HEK293 (cell line): ENCODE measurements around the gene PYGO2.

Experiments
- CTCF ChIA-PET: fragments of 350-600 bp; formaldehyde crosslinking; extraction: SDS; loops from one replicate; lab custom pipeline; 2021; ENCODE audit warnings: antibody characterized with exemption; lab: Yijun Ruan, JAX
- POLR2A ChIA-PET: fragments of 300-600 bp; formaldehyde crosslinking; extraction: SDS; loops from one replicate; lab custom pipeline; 2020; ENCODE audit warnings: antibody characterized with exemption, inconsistent platforms; lab: Yijun Ruan, JAX
- H3K27ac ChIP-seq: fragments of 200-500 bp; sonication (Bioruptor generic); 2 replicates; pipeline ENCODE4 v1.5.1; 2014; ENCODE audit warnings: low read depth, low read length, control low read depth, inconsistent platforms; ENCODE audit errors: extremely low read depth
- H3K36me3 ChIP-seq, 2 experiments: fragments of 200-500 bp in 1 of 2; sonication (Bioruptor generic) in 1 of 2; 1 replicate in 1 of 2; 2 replicates in 1 of 2; pipeline ENCODE4 v1.5.1; 2014 to 2017; ENCODE audit warnings: inconsistent platforms in 2 of 2, low read length in 2 of 2; ENCODE audit not compliant: control insufficient read depth in 2 of 2, insufficient read depth in 1 of 2
- H3K4me1 ChIP-seq: fragments of 200-500 bp; sonication (Bioruptor generic); 2 replicates; pipeline ENCODE4 v1.5.1; 2014; ENCODE audit warnings: mild to moderate bottlenecking, low read length, inconsistent platforms; ENCODE audit not compliant: control insufficient read depth, insufficient read depth
- H3K4me3 ChIP-seq: 2 replicates; pipeline ENCODE4 v1.5.1; 2011; ENCODE audit warnings: low read depth, mild to moderate bottlenecking, control low read depth, low read length, moderate library complexity
- H3K9me3 ChIP-seq: fragments of 200-500 bp; sonication (Bioruptor generic); 2 replicates; pipeline ENCODE4 v1.5.1; 2014; ENCODE audit warnings: low read depth, low read length, inconsistent platforms; ENCODE audit not compliant: control insufficient read depth, insufficient read depth
- HOXA7 ChIP-seq: sonication (generic); formaldehyde crosslinking; IDR thresholded peaks from 2 replicates; pipeline ENCODE4 v1.8.1; 2022; ENCODE audit warnings: missing genetic modification reagents, borderline replicate concordance
- KLF9 ChIP-seq: fragments of 450-650 bp; formaldehyde crosslinking; IDR thresholded peaks from 2 replicates; pipeline ENCODE4 v1.5.1; 2016; ENCODE audit warnings: missing biosample characterization, missing genetic modification characterization, low read depth
- MEIS1 ChIP-seq: sonication (generic); formaldehyde crosslinking; IDR thresholded peaks from 2 replicates; pipeline ENCODE4 v1.8.1; 2022; ENCODE audit warnings: missing genetic modification reagents, mild to moderate bottlenecking, borderline replicate concordance
- SCRT1 ChIP-seq: fragments of 450-650 bp; formaldehyde crosslinking; IDR thresholded peaks from 2 replicates; pipeline ENCODE4 v1.5.1; 2016; ENCODE audit warnings: missing biosample characterization, missing genetic modification characterization, borderline replicate concordance
- ZBTB21 ChIP-seq: fragments of 450-650 bp; formaldehyde crosslinking; IDR thresholded peaks from 2 replicates; pipeline ENCODE4 v1.5.1; 2017; ENCODE audit warnings: missing biosample characterization, missing genetic modification characterization
- ZIC2 ChIP-seq: fragments of 450-650 bp; formaldehyde crosslinking; IDR thresholded peaks from 2 replicates; pipeline ENCODE4 v1.5.1; 2016; ENCODE audit warnings: missing biosample characterization, missing genetic modification characterization
- ZNF121 ChIP-seq: fragments of 450-650 bp; formaldehyde crosslinking; IDR thresholded peaks from 2 replicates; pipeline ENCODE4 v1.5.1; 2016; ENCODE audit warnings: missing biosample characterization, missing genetic modification characterization
- ZNF138 ChIP-seq: fragments of 450-650 bp; formaldehyde crosslinking; IDR thresholded peaks from 2 replicates; pipeline ENCODE4 v1.5.1; 2016; ENCODE audit warnings: missing biosample characterization, missing genetic modification characterization, borderline replicate concordance
- ZNF223 ChIP-seq: fragments of 450-650 bp; formaldehyde crosslinking; IDR thresholded peaks from 2 replicates; pipeline ENCODE4 v1.5.1; 2016; ENCODE audit warnings: missing biosample characterization, missing genetic modification characterization
- ZNF274 ChIP-seq, 2 experiments: fragments of 200-500 bp in 1 of 2; fragments of 450-650 bp in 1 of 2; sonication (Bioruptor generic) in 1 of 2; formaldehyde crosslinking in 1 of 2; IDR thresholded peaks; 2 replicates each; pipeline versions ENCODE4 v1.5.1 to v1.6.1; 2014 to 2016; ENCODE audit warnings: borderline replicate concordance in 1 of 2, inconsistent platforms in 1 of 2, low read length in 1 of 2, missing biosample characterization in 1 of 2, missing genetic modification characterization in 1 of 2
- ZNF302 ChIP-seq: fragments of 450-650 bp; formaldehyde crosslinking; IDR thresholded peaks from 2 replicates; pipeline ENCODE4 v1.5.1; 2016; ENCODE audit warnings: missing biosample characterization, missing genetic modification characterization, low read depth
- ZNF341 ChIP-seq: fragments of 450-650 bp; formaldehyde crosslinking; IDR thresholded peaks from 2 replicates; pipeline ENCODE4; 2016; ENCODE audit warnings: low read depth, missing biosample characterization, missing genetic modification characterization
- ZNF37A ChIP-seq: fragments of 450-650 bp; IDR thresholded peaks from 2 replicates; pipeline ENCODE4 v1.5.1; 2018; ENCODE audit warnings: missing biosample characterization, missing genetic modification characterization
- ZNF544 ChIP-seq: fragments of 450-650 bp; formaldehyde crosslinking; IDR thresholded peaks from 2 replicates; pipeline ENCODE4 v1.5.0; 2017; ENCODE audit warnings: missing biosample characterization, missing genetic modification characterization
- ZNF629 ChIP-seq: fragments of 450-650 bp; formaldehyde crosslinking; IDR thresholded peaks from 2 replicates; pipeline ENCODE4 v1.5.1; 2017; ENCODE audit warnings: missing biosample characterization, missing genetic modification characterization
- ZNF660 ChIP-seq: fragments of 450-650 bp; IDR thresholded peaks from 2 replicates; pipeline ENCODE4 v1.5.1; 2018; ENCODE audit warnings: missing biosample characterization, mild to moderate bottlenecking, missing genetic modification characterization
- ZNF677 ChIP-seq: fragments of 450-650 bp; IDR thresholded peaks from 2 replicates; pipeline ENCODE4 v1.5.0; 2018; ENCODE audit warnings: missing biosample characterization, mild to moderate bottlenecking, missing genetic modification characterization, moderate library complexity
- ZNF776 ChIP-seq: fragments of 450-650 bp; formaldehyde crosslinking; IDR thresholded peaks from 2 replicates; pipeline ENCODE4 v1.5.0; 2017; ENCODE audit warnings: missing biosample characterization, missing genetic modification characterization, borderline replicate concordance
- ZNF777 ChIP-seq: fragments of 450-650 bp; formaldehyde crosslinking; IDR thresholded peaks from 2 replicates; pipeline ENCODE4 v1.5.1; 2017; ENCODE audit warnings: missing biosample characterization, missing genetic modification characterization, borderline replicate concordance
- ZNF830 ChIP-seq: fragments of 450-650 bp; IDR thresholded peaks from 2 replicates; pipeline ENCODE4 v1.5.0; 2018; ENCODE audit warnings: missing biosample characterization, missing genetic modification characterization, low read depth, mild to moderate bottlenecking, moderate library complexity
- ZSCAN30 ChIP-seq: fragments of 450-650 bp; IDR thresholded peaks from 2 replicates; pipeline ENCODE4 v1.5.1; 2018; ENCODE audit warnings: missing biosample characterization, mild to moderate bottlenecking, missing genetic modification characterization, moderate library complexity
- TF ChIP-seq, protein P1 (sequence below): fragments of 450-650 bp; IDR thresholded peaks from 2 replicates; pipeline ENCODE4 v1.5.1; 2018; ENCODE audit warnings: missing biosample characterization, missing genetic modification characterization
- TF ChIP-seq, protein P2 (sequence below): fragments of 450-650 bp; formaldehyde crosslinking; IDR thresholded peaks from 2 replicates; pipeline ENCODE4 v1.5.1; 2016; ENCODE audit warnings: missing biosample characterization, missing genetic modification characterization
- TF ChIP-seq, protein P3 (sequence below): fragments of 450-650 bp; formaldehyde crosslinking; IDR thresholded peaks from 2 replicates; pipeline ENCODE4 v1.5.1; 2016; ENCODE audit warnings: missing biosample characterization, missing genetic modification characterization
- TF ChIP-seq, protein P4 (sequence below): IDR thresholded peaks from 2 replicates; pipeline ENCODE4 v1.6.1; 2011; ENCODE audit warnings: mild to moderate bottlenecking, low read depth, low read length, borderline replicate concordance
- TF ChIP-seq, protein P5 (sequence below): fragments of 450-650 bp; formaldehyde crosslinking; IDR thresholded peaks from 2 replicates; pipeline ENCODE4 v1.5.1; 2016; ENCODE audit warnings: missing biosample characterization, missing genetic modification characterization

PYGO2 gene

DNA sequence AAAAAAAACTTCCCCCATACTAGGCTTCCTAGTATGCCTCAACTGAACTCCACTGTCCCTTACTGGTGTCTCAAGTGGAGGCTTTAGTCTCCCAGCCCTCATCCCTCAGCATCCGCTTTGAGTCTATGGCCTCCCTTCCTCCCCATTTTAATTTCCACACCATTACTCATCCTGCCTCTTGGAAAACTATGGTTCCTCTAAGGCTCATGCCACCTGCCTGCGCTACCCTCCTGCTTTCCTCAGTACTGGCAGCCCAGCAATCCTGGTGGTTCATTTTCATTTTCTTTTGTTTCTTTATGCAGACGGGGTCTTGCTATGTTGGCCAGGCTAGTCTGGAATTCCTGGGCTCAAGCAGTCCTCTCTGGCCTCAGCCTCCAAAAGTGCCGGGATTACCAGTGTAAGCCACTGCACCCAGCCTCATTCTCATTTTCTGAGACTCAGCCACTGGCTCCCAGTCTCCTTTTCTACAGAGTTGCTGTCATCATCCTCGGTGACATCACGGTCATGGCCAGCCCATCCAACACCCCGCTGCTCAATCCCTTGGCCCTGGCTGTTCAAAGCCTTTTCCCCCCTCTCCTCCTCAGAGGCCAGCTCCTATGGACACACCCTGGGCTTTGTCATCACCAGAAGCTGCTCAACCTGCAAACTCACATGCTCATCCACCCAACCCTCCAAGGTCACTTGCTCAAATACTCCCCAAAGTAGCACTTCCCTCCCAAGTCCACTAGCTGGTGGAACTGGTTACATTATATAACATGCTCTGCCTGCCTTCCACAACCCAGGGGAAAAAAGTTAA, 22.8 kb downstream of the PYGO2 start:
- Histone ChIP-seq H3K36me3 (no peaks in the 10 kb centered on the region), H3K27ac (no peak overlapping the region), H3K4me1 (no peaks in the 10 kb centered on the region), H3K4me3 (no peak overlapping the region), H3K9me3 (no peaks in the 10 kb centered on the region)
- CTCF ChIA-PET, result interaction anchor here (0.6 to 1.5 kb wide), 5 partner anchors 43 to 379 kb away, joined by 3 to 5 read pairs (median 3); no protein-coding TSS in a partner anchor
- no peak for TF ChIP-seq HOXA7
- TF ChIP-seq ZNF629 (tag by site-specific recombination), result 0 out of 2 replicates have a peak, but pooled peaks have one; percentile 29
- TF ChIP-seq ZNF544 (tag by site-specific recombination), result no peak
- TF ChIP-seq, protein P1, sequence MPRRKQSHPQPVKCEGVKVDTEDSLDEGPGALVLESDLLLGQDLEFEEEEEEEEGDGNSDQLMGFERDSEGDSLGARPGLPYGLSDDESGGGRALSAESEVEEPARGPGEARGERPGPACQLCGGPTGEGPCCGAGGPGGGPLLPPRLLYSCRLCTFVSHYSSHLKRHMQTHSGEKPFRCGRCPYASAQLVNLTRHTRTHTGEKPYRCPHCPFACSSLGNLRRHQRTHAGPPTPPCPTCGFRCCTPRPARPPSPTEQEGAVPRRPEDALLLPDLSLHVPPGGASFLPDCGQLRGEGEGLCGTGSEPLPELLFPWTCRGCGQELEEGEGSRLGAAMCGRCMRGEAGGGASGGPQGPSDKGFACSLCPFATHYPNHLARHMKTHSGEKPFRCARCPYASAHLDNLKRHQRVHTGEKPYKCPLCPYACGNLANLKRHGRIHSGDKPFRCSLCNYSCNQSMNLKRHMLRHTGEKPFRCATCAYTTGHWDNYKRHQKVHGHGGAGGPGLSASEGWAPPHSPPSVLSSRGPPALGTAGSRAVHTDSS (tag by site-specific recombination), result no peak
- 0 out of 2 replicates have a peak, but pooled peaks have one; percentile 12 for TF ChIP-seq ZIC2 (tag by site-specific recombination)
- TF ChIP-seq ZBTB21 (tag by site-specific recombination), result peak; percentile 23; the same call in 1 of the 2 replicates
- TF ChIP-seq ZNF341, result peak; percentile 43; the same call in 1 of the 2 replicates
- no peak for TF ChIP-seq ZNF830 (tag by site-specific recombination)
- TF ChIP-seq SCRT1 (tag by site-specific recombination), result no peak
- TF ChIP-seq, protein P2, sequence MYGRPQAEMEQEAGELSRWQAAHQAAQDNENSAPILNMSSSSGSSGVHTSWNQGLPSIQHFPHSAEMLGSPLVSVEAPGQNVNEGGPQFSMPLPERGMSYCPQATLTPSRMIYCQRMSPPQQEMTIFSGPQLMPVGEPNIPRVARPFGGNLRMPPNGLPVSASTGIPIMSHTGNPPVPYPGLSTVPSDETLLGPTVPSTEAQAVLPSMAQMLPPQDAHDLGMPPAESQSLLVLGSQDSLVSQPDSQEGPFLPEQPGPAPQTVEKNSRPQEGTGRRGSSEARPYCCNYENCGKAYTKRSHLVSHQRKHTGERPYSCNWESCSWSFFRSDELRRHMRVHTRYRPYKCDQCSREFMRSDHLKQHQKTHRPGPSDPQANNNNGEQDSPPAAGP (tag by site-specific recombination), result peak; percentile 59; the same call in 1 of the 2 replicates
- TF ChIP-seq ZNF776, result no peak
- no peak for TF ChIP-seq ZNF660 (tag by site-specific recombination)
- peak; percentile 96 for TF ChIP-seq ZNF121 (tag by site-specific recombination)
- no peak for TF ChIP-seq MEIS1 (CRISPR knock-in tag)
- TF ChIP-seq ZSCAN30 (tag by site-specific recombination), result no peak
- TF ChIP-seq, protein P3, sequence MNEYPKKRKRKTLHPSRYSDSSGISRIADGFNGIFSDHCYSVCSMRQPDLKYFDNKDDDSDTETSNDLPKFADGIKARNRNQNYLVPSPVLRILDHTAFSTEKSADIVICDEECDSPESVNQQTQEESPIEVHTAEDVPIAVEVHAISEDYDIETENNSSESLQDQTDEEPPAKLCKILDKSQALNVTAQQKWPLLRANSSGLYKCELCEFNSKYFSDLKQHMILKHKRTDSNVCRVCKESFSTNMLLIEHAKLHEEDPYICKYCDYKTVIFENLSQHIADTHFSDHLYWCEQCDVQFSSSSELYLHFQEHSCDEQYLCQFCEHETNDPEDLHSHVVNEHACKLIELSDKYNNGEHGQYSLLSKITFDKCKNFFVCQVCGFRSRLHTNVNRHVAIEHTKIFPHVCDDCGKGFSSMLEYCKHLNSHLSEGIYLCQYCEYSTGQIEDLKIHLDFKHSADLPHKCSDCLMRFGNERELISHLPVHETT, result no peak
- peak; percentile 92 for TF ChIP-seq ZNF223 (tag by site-specific recombination)
- TF ChIP-seq ZNF677 (tag by site-specific recombination), result no peak
- TF ChIP-seq, protein P4, sequence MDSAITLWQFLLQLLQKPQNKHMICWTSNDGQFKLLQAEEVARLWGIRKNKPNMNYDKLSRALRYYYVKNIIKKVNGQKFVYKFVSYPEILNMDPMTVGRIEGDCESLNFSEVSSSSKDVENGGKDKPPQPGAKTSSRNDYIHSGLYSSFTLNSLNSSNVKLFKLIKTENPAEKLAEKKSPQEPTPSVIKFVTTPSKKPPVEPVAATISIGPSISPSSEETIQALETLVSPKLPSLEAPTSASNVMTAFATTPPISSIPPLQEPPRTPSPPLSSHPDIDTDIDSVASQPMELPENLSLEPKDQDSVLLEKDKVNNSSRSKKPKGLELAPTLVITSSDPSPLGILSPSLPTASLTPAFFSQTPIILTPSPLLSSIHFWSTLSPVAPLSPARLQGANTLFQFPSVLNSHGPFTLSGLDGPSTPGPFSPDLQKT, result no peak
- POLR2A ChIA-PET, result interaction anchor here (0.8 kb wide), 1 partner anchor 35 kb away, joined by 3 read pairs; no protein-coding TSS in a partner anchor

DNA sequence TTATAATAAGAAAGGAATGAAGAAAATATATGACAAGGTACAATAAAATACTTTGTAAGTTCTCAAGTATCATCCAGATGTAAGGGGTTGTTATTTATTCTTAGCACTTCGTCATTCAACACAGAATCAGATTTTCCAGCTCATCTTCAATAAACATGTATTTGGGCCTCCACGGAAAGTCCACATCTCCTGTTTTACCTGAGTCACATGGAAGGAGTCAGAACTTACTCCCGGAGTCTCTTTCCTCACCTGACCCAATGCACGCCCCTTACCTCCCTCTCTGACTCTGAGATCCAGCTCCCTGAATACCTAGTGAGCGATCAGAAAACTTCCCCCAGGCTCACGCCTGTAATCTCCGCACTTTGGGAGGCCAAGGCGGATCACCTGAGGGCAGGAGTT, 23.6 kb downstream of the PYGO2 start:
- ChIA-PET POLR2A (interaction anchor here (0.8 kb wide), 1 partner anchor 35 kb away, joined by 3 read pairs; no protein-coding TSS in a partner anchor), CTCF (interaction anchor here (0.5 to 1.5 kb wide), 7 partner anchors 43 to 438 kb away, joined by 3 to 5 read pairs (median 3); no protein-coding TSS in a partner anchor)
- Histone ChIP-seq H3K36me3 (no peaks in the 10 kb centered on the region), H3K27ac (peak overlapping the region; percentile 88; the same call in 1 of the 2 replicates), H3K4me1 (no peaks in the 10 kb centered on the region), H3K4me3 (no peak overlapping the region), H3K9me3 (no peaks in the 10 kb centered on the region)
- TF ChIP-seq ZNF138 (tag by site-specific recombination) (no peak), ZNF302 (no peak), ZNF37A (tag by site-specific recombination) (no peak), ZNF274 (IDR thresholded peaks at IDR 0.05; ENCODE audit: low read length) (no peak), ZNF274 (tag by site-specific recombination; IDR thresholded peaks at IDR 0.05; ENCODE audit: borderline replicate concordance) (no peak), KLF9 (tag by site-specific recombination) (no peak), ZNF777 (tag by site-specific recombination) (no peak)
- TF ChIP-seq, protein P5, sequence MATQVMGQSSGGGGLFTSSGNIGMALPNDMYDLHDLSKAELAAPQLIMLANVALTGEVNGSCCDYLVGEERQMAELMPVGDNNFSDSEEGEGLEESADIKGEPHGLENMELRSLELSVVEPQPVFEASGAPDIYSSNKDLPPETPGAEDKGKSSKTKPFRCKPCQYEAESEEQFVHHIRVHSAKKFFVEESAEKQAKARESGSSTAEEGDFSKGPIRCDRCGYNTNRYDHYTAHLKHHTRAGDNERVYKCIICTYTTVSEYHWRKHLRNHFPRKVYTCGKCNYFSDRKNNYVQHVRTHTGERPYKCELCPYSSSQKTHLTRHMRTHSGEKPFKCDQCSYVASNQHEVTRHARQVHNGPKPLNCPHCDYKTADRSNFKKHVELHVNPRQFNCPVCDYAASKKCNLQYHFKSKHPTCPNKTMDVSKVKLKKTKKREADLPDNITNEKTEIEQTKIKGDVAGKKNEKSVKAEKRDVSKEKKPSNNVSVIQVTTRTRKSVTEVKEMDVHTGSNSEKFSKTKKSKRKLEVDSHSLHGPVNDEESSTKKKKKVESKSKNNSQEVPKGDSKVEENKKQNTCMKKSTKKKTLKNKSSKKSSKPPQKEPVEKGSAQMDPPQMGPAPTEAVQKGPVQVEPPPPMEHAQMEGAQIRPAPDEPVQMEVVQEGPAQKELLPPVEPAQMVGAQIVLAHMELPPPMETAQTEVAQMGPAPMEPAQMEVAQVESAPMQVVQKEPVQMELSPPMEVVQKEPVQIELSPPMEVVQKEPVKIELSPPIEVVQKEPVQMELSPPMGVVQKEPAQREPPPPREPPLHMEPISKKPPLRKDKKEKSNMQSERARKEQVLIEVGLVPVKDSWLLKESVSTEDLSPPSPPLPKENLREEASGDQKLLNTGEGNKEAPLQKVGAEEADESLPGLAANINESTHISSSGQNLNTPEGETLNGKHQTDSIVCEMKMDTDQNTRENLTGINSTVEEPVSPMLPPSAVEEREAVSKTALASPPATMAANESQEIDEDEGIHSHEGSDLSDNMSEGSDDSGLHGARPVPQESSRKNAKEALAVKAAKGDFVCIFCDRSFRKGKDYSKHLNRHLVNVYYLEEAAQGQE (tag by site-specific recombination), result no peak
